ENCODE data around the gene PLXNA1. TPM values are rescaled to one million over a fixed set of nuclear protein-coding genes. Genes with fewer than 3 reads are reported as not detected.

PLXNA1 gene
- total RNA-seq, 2 donors from 2014 or later: 66.3 to 79.4 TPM

DNA sequence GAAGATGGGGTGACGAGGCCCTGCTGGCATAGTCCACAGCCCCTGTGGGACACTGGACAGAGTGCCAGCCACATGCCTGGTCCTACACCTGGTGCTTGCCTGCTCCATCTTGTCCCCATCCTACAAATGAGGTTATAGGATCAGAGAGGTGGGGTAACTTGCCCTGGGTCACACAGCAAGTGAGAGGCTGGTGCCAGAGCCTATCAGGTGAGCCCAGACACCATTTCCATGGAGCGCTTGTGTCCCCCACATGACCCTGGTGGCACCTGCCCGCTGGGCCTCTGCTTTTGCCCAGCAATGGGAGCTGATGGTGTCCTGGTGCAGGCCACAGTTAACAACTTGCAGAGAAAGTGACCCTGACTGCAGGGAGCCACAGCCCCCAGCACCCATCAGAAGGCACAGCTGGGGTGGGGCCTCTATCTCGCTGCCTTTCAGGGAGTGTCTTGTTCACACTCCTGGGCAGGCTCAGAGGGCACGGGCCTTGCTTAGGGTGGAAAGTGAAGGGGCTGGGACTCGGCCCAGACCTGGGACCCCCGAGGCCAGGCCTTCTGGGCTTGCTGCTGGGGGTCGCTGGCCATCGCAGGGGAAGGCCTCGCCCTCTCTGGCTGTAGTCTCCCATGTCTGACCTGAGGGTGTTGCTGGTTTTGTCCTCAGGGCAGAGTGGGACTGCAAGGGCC is 7.2 kb downstream of the PLXNA1 start:
- no peaks in the 10 kb centered on the region for H3K9me3 ChIP-seq (ENCODE audit: control insufficient read depth, low read length)
- Mint-ChIP-seq H3K4me1 (no peaks in the 10 kb centered on the region), H3K4me3 (no peak overlapping the region), H3K36me3 (ENCODE audit: low read depth) (peaks cover 20% of the 10 kb centered on the region), H3K27ac (no peak overlapping the region), H3K27me3 (ENCODE audit: insufficient read depth) (no peaks in the 10 kb centered on the region), H3K9me3 (no peaks in the 10 kb centered on the region)
- H3K4me1 ChIP-seq (ENCODE audit: control insufficient read depth, insufficient read depth, low read length): no peaks in the 10 kb centered on the region
- DNase-seq: no peak
- peak overlapping the region; percentile 10 for H3K27ac ChIP-seq (ENCODE audit: low read depth, low read length)
- TF ChIP-seq, protein P1, sequence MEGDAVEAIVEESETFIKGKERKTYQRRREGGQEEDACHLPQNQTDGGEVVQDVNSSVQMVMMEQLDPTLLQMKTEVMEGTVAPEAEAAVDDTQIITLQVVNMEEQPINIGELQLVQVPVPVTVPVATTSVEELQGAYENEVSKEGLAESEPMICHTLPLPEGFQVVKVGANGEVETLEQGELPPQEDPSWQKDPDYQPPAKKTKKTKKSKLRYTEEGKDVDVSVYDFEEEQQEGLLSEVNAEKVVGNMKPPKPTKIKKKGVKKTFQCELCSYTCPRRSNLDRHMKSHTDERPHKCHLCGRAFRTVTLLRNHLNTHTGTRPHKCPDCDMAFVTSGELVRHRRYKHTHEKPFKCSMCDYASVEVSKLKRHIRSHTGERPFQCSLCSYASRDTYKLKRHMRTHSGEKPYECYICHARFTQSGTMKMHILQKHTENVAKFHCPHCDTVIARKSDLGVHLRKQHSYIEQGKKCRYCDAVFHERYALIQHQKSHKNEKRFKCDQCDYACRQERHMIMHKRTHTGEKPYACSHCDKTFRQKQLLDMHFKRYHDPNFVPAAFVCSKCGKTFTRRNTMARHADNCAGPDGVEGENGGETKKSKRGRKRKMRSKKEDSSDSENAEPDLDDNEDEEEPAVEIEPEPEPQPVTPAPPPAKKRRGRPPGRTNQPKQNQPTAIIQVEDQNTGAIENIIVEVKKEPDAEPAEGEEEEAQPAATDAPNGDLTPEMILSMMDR (conservative IDR thresholded peaks at IDR 0.05): no peak
- no peaks in the 10 kb centered on the region for H3K27me3 ChIP-seq (ENCODE audit: control insufficient read depth, insufficient read depth, low read length, poor library complexity, severe bottlenecking)
- H3K4me3 ChIP-seq (ENCODE audit: low read length): no peak overlapping the region
- H3K36me3 ChIP-seq (ENCODE audit: control insufficient read depth, insufficient read depth, low read length): peaks cover 50% of the 10 kb centered on the region
- 92 to 95% methylated on average over 7 to 10 of the region's 10 CpGs for WGBS, 2 experiments (ENCODE audit: insufficient coverage in 1 of 2, insufficient read length in 1 of 2)
- no peak overlapping the region for H3K9ac ChIP-seq (ENCODE audit: extremely low read depth, low read length, poor library complexity, severe bottlenecking)

- Mint-ChIP-seq H3K4me1 (no peaks in the 10 kb centered on the region), H3K36me3 (ENCODE audit: low read depth) (peaks cover 20% of the 10 kb centered on the region), H3K4me3 (no peak overlapping the region), H3K27ac (peak overlapping the region; percentile 35), H3K27me3 (ENCODE audit: insufficient read depth) (no peaks in the 10 kb centered on the region), H3K9me3 (no peaks in the 10 kb centered on the region)
- H3K4me3 ChIP-seq (ENCODE audit: low read length): no peak overlapping the region
- H3K9me3 ChIP-seq (ENCODE audit: control insufficient read depth, low read length): no peaks in the 10 kb centered on the region
- TF ChIP-seq, protein P1 (conservative IDR thresholded peaks at IDR 0.05): no peak
- H3K4me1 ChIP-seq (ENCODE audit: control insufficient read depth, insufficient read depth, low read length): no peaks in the 10 kb centered on the region
- H3K36me3 ChIP-seq (ENCODE audit: control insufficient read depth, insufficient read depth, low read length): peaks cover 55% of the 10 kb centered on the region
- no peaks in the 10 kb centered on the region for H3K27me3 ChIP-seq (ENCODE audit: control insufficient read depth, insufficient read depth, low read length, poor library complexity, severe bottlenecking)
- no peak overlapping the region for H3K9ac ChIP-seq (ENCODE audit: extremely low read depth, low read length, poor library complexity, severe bottlenecking)
- WGBS, 2 experiments (ENCODE audit: insufficient coverage in 1 of 2, insufficient read length in 1 of 2): 92 to 100% methylated on average over 1 to 5 of the region's 5 CpGs
- DNase-seq: no peak
- H3K27ac ChIP-seq (ENCODE audit: low read depth, low read length): peak overlapping the region; percentile 38
These were observed 8.0 kb downstream of the PLXNA1 start for GRCh38 chr3:126990890-126991289.

DNA sequence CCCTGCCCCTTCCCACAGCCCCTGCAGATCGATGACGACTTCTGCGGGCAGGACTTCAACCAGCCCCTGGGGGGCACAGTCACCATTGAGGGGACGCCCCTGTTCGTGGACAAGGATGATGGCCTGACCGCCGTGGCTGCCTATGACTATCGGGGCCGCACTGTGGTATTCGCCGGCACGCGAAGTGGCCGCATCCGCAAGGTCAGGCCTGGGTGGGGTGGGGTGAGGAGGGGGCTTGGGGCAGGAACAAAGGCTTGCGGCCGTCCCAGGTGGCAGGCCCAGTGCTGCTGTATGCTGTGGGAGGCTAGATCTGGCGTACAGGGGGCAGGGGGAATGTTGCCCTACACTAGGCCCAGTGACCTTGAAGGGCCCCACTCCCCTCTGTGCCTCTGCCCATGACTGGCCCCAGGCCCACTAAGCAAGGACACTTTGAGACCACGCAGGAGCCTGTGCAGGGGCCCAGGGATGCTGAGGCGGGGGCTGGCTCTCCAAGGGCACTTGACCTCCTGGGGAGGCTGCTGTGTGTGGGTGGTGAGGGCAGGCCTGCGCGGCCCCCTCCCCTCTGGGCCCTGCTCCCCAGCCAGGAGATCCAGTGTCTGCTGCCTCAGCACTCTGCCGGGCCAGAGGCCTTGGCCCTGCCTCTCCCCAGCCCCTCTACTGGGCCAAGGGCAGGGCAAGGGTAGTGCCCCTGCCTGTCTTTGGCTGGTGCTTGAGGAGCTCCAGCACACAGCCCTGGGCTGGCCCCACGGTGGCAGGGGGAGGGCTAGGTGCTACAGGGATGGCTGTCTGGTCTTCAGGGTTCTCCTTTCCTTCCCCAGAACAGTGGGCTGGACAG is 8.7 kb downstream of the PLXNA1 start:
- Mint-ChIP-seq H3K27ac (peak overlapping the region; percentile 35), H3K36me3 (ENCODE audit: low read depth) (peaks cover 20% of the 10 kb centered on the region)
- no peak overlapping the region for H3K27ac ChIP-seq (ENCODE audit: low read depth, low read length)

More for the DNA sequence above, 8.7 kb downstream of the PLXNA1 start:
- 92 to 94% methylated on average over 10 to 24 of the region's 24 CpGs for WGBS, 2 experiments (ENCODE audit: insufficient coverage in 1 of 2, insufficient read length in 1 of 2)
- DNase-seq: no peak
- peaks cover 56% of the 10 kb centered on the region for H3K36me3 ChIP-seq (ENCODE audit: control insufficient read depth, insufficient read depth, low read length)
- no peaks in the 10 kb centered on the region for H3K4me1 Mint-ChIP-seq
- no peak overlapping the region for H3K4me3 Mint-ChIP-seq
- no peaks in the 10 kb centered on the region for H3K9me3 Mint-ChIP-seq
- H3K9ac ChIP-seq (ENCODE audit: extremely low read depth, low read length, poor library complexity, severe bottlenecking): no peak overlapping the region
- no peaks in the 10 kb centered on the region for H3K27me3 Mint-ChIP-seq (ENCODE audit: insufficient read depth)
- no peak overlapping the region for H3K4me3 ChIP-seq (ENCODE audit: low read length)
- no peaks in the 10 kb centered on the region for H3K27me3 ChIP-seq (ENCODE audit: control insufficient read depth, insufficient read depth, low read length, poor library complexity, severe bottlenecking)
- H3K9me3 ChIP-seq (ENCODE audit: control insufficient read depth, low read length): no peaks in the 10 kb centered on the region
- no peaks in the 10 kb centered on the region for H3K4me1 ChIP-seq (ENCODE audit: control insufficient read depth, insufficient read depth, low read length)
- TF ChIP-seq, protein P1 (conservative IDR thresholded peaks at IDR 0.05): no peak
